ENCODE data around the gene SORCS2.

SORCS2 gene

GRCh38 chr4:7662507-7662846, 470.1 kb downstream of the SORCS2 start:
- no peak for DNase-seq

DNA sequence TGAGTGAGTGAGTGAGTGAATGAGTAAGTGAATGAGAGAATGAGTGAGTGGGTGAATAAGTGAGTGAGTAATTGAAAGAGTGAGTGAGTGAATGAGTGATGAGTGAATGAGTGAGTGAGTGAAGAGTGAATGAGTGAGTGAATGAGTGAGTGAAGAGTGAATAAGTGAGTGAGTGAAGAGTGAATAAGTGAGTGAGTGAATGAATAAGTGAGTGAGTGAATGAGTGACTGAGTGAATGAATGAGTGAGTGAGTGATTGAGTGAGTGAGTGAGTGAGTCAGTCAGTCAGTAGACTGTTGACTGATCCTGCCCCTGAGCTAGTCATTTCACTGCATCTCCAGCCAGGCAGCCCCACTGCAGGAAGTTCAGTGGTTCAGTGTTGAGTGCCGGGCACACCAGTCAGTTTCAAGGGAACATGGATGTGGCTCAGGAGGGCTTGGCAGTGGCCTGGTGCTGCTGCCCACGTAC, 470.8 kb downstream of the SORCS2 start:
- no peak for DNase-seq

DNA sequence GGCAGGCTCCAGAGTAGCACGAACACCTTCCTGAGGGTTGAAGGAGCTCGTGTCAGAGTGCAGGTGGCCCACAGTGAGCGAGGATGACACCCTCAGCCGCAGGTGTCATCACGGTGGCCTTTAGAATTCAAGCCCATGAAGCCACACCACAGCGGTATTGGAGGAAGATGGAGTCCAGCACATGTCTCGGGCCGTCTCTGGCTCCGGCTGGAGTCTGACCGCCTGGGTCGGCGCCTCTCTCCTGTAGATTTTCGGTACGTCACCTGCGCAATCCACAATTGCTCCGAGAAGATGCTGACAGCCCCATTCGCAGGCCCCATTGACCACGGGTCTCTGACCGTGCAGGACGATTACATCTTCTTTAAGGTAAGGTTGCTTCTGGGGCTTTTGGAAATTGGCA, 471.8 kb downstream of the SORCS2 start:
- DNase-seq: no peak

DNA sequence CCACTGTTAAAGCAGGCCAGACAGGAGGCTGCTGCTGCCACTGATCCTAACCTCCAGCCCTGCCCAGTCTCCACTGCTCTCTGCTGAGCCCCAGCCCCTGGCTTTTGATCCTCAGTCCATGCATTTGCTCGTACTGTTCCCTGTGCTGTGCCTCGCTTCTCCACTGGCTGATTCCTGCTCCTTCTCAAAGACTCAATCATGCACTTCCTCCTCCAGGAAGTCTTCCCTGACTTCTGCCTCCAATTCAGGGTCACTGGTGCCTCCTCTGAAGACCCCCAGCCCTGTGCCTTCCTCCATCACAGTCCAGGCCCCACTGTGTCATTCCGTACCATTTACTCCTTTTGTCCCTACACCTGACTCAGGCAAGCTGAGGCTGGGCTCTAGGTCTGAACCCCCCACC, 473.0 kb downstream of the SORCS2 start:
- DNase-seq: no peak

DNA sequence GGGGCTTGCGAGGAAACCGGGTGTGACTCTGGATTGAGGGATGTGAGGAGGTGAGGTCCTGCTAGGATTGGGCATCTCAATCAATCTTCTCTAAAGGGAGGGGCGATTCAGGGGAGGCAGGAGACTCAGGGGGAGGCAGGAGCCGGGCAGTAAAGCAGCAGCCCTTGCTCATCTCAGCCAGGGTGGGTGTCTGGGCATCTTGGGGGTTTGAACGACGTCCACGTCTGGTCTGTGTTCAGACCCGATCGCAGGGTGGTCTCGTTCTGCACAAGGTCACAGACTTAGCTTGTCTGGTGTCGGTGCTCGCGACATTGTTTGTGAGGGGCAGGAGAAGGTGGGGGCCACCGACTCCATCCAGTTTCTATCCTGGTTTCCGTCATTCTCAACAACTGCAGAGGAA, 473.7 kb downstream of the SORCS2 start:
- no peak for DNase-seq

GRCh38 chr4:7666744-7667143, 474.4 kb downstream of the SORCS2 start:
- DNase-seq: no peak

- DNase-seq: no peak
Observed at GRCh38 chr4:7668271-7668670, 475.9 kb downstream of the SORCS2 start.

DNA sequence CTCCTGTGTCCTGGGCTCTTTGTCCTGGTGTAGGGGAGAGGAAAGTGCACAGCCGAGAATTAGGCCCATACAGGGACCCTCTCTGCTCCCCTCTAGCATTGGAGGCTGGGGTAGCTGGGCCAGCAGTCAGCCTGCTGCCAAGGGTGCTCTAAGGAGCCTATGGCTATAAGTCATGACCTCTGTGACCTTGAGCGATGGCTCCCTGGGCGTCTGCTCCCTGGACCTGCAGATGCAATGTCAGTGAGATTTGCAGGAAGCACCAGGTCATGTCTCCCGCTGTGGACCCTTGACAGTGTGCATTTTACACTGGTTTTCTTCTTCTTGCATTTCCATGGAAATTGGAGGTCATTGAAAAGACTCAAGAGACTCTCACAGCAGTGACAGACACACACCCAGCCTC, 476.5 kb downstream of the SORCS2 start:
- no peak for DNase-seq

- DNase-seq: no peak
Observed at GRCh38 chr4:7672601-7673000, 480.3 kb downstream of the SORCS2 start.

- DNase-seq: peak; percentile 68
Observed at GRCh38 chr4:7673121-7673520, 480.8 kb downstream of the SORCS2 start.

DNA sequence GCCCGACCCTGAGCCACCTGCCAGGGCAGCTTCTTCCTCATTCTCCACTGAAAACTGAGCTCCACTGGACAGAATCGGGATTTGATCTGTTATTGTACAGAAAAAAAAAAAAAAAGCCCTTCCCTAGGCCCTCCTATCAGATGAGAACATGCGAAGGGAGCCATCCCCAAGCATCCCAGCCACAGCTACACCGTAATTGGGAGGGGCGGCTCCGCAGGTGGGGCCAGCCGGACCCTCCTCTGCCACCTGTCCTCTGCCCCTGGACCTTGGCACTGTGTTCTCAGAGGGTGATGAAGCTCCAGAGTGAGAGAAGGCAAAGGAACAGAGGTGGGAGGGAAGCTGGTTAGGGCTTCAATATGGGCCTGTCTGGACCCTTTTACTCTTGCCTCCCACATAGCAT, 482.4 kb downstream of the SORCS2 start:
- no peak for DNase-seq

- no peak for DNase-seq
Observed at GRCh38 chr4:7675136-7675535, 482.8 kb downstream of the SORCS2 start.

DNA sequence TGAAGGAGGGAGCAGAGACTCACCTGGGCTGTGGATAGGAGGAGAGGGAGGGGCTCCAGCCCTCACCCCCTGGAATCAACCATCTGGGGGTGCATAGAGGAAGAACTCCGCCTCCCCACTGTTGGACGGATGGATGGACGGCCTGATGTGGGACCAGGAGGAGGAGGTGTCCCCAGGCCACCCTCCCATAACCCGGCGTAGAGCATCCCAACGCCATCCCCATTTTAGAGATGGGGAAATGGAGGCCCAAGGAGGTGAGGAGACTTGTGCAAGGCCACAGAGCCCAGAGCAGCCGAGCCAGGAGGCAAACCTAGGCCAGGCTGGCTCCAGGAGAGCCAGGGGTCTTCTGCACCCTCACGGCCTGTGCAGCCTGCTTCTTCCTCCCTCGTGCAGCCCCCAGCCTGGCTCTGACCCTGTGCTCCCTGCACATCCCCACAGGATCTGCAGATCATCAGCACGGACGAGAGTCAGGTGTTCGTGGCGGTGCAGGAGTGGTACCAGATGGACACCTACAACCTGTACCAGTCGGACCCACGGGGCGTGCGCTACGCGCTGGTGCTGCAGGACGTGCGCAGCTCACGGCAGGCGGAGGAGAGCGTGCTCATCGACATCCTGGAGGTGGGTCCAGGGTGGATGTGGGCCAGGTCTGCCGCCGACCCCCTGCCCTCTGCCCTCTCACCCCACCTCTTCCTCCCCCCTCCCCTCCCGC, 483.4 kb downstream of the SORCS2 start:
- no peak for DNase-seq

GRCh38 chr4:7676398-7676922, 484.1 kb downstream of the SORCS2 start:
- no peak for DNase-seq

DNA sequence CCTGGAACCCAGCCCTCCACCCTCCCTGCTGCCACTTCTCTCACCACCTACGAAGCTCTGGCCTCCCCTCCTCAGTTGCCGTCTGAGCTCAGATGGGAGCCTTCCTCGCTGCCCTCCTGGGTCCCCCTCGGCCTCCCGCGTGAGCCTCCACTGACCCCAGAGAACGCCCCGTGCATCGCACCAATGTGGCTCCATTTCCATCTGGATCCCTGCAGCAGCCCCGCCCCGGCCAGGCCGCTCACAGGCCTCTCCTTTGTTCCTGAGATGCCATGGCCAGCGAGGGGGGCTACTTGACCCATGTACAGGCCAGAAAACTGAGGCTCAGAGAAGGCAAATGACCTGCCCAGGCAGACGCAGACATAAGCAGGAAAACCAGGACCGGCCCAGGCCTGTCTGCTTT, 484.7 kb downstream of the SORCS2 start:
- DNase-seq: no peak

- no peak for DNase-seq
Observed at GRCh38 chr4:7677799-7678301, 485.5 kb downstream of the SORCS2 start.

- no peak for DNase-seq
Observed at GRCh38 chr4:7678318-7678852, 486.0 kb downstream of the SORCS2 start.

- DNase-seq: no peak
Observed at GRCh38 chr4:7679406-7680040, 487.2 kb downstream of the SORCS2 start.

- no peak for DNase-seq
Observed at GRCh38 chr4:7680106-7680505, 487.8 kb downstream of the SORCS2 start.

DNA sequence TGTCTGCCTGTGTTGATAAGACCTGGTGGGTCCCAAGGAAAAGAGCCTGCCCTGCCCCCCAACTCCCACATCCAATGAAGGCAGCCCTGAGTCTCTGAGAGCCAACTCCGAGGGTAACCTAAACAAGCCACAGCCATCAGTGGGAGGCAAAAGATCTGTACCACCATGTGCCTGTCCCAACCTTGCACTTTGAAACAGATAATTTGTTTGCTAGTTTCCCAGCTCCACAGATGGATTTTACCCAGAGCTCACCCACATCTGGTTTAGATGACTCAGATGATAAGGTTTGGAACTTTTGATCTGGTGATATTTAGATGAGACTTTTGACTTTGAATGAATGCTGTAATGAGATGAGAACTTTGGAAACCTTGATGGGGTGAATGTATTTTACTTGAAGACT, 488.4 kb downstream of the SORCS2 start:
- DNase-seq: no peak

- DNase-seq: no peak
Observed at GRCh38 chr4:7683126-7683703, 490.9 kb downstream of the SORCS2 start.

DNA sequence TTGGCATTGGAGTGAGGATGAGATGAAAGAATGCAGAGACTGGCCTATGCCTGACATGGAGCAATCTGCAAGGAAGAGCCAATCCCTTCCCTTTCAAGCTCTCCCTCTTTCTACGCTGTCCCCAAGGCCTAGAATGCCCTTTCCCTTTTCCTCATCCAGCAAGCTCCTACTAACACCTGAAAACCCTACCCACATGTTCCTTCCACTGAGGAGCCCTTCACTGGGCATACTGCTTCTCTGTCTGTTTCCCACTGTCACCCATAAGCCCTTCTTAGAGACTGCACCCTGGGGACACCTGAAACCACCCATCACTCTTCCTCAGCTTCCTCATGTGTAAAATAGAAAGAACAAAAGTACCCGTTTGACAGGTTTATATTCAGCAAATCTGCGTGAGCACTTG, 492.0 kb downstream of the SORCS2 start:
- DNase-seq: no peak

DNA sequence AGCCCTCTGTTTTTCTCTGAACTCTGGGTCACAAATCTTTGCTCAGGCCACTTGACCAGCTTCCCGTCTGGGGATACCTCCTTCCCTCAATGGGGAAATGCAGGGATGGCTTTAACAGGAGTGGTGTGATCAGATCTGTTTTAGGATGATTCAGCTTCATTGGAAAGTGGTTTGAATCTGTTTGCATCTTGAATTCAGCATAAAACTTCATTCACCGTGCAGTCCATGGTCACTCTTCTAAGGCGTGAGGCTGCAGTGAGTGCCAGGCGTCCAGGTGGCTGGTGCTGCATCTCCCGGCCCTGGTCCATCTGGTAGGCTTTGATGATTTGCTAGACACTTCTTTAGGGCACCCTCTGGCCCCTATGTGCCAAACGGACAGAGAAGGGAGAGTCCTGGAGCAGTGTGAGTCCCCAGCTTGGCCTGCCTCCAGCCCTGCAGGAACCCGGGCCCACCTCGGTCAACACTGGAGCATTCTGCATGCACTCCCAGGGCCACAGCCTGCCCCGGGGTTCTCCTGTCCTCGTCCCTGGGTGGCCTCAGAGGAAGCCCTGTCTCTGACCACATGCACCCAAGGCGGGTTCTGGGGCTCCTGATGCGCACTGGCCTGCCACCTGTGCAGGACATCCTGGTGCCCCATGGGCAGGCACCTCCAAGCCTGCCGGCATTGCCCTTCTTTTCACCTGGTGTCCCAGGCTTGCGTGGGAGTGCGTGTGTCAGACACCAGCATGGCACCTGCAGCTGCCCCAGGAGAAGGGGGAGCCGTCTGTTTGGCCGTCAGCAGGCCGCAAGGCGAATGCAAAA, 493.9 kb downstream of the SORCS2 start:
- no peak for DNase-seq
